ENCODE data around the gene SNORC.

- TF ChIP-seq CTCF (IDR thresholded peaks at IDR 0.05; ENCODE audit: low read depth, low read length, missing input control) (no peak), YY1 (IDR thresholded peaks at IDR 0.05) (no peak), RAD21 (IDR thresholded peaks at IDR 0.05) (no peak), TAF1 (conservative IDR thresholded peaks at IDR 0.05) (no peak), GABPA (IDR thresholded peaks at IDR 0.05 in 1 of 2, conservative IDR thresholded peaks at IDR 0.05 in 1 of 2) (no peak), REST (IDR thresholded peaks at IDR 0.05) (no peak), MAX (IDR thresholded peaks at IDR 0.05) (no peak), ATF3 (IDR thresholded peaks at IDR 0.05) (no peak), NR2F2 (IDR thresholded peaks at IDR 0.05) (no peak), SP1 (IDR thresholded peaks at IDR 0.05) (no peak)
These were observed 805 bp downstream of the SNORC start for GRCh38 chr2:232870766-232871371.

All from liver (tissue), 3 donors.